Measurements from ENCODE around the gene RETREG1.

DNA sequence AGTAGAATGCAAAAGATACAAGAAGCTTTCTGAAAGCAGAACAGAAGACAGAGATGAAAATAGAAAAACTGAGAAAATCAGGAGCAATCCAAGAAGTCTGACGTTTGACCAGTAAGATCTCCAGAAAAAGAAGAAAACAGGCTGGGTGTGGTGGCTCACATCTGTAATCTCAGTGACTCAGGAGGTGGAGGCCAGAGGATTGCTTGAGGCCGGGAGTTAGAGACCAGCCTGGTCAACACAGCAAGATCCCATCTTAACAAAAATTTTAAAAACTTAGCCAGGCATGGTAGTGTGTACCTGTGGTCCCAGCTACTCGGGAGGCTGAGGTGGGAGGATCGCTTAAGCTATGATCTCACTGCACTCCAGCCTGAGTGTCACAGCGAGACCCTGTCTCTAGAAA lies 15.9 kb downstream of the RETREG1 start:
- TF ChIP-seq CTCF (IDR thresholded peaks at IDR 0.05) (no peak), POLR2A (IDR thresholded peaks at IDR 0.05) (no peak)

All from heart left ventricle (tissue), 13 donors.